Kidney epithelial cell (primary cell): ENCODE measurements around the gene SPDYC. TPM values are rescaled to one million over a fixed set of nuclear protein-coding genes. Genes with fewer than 3 reads are reported as not detected.

ENCODE experiments used
- DNase-seq: peaks from one replicate; pipeline ENCODE4 v3.0.0-alpha.2; 2010; ENCODE audit warnings: low read depth
- H3K27me3 ChIP-seq: 2 replicates; pipeline ENCODE4 v1.6.0; 2011; ENCODE audit warnings: low read length; ENCODE audit not compliant: control insufficient read depth, insufficient read depth
- H3K36me3 ChIP-seq: 2 replicates; pipeline ENCODE4 v1.5.1; 2011; ENCODE audit warnings: low read length; ENCODE audit not compliant: control insufficient read depth, insufficient read depth
- H3K4me3 ChIP-seq: 2 replicates; pipeline ENCODE4 v1.5.1; 2011; ENCODE audit warnings: low read depth, mild to moderate bottlenecking, control low read depth, low read length
- CTCF ChIP-seq: IDR thresholded peaks from 2 replicates; pipeline ENCODE4 v1.5.1; 2011; ENCODE audit warnings: mild to moderate bottlenecking, moderate library complexity, low read length, control low read depth, inconsistent platforms; ENCODE audit not compliant: insufficient read depth, poor library complexity, severe bottlenecking
- total RNA-seq: library from RNA; depleted of rRNA; stranded (reverse); fragments of >200 nt; gene quantifications from 2 replicates; pipeline ENCODE4 v1.2.3, GENCODE V29; 2015

SPDYC gene
- total RNA-seq, 1 donor from 2014 or later, result not detected

GRCh38 chr11:65133724-65134123 is 36.3 kb upstream of the SPDYC start:
- Histone ChIP-seq H3K27me3 (no peaks in the 10 kb centered on the region), H3K36me3 (peaks cover 4% of the 10 kb centered on the region), H3K4me3 (peak overlapping the region; percentile 79)
- TF ChIP-seq CTCF, result no peak
- DNase-seq, result no peak

GRCh38 chr11:65134240-65134951 is 35.6 kb upstream of the SPDYC start, which contains the start of gene SYVN1:
Gene SYVN1 (minus strand): TSS chr11:65134519. CDS start chr11:65133601, 918 bp downstream.
- Histone ChIP-seq H3K27me3 (no peaks in the 10 kb centered on the region), H3K36me3 (peaks cover 4% of the 10 kb centered on the region), H3K4me3 (peak within 1 kb of the TSS; percentile 79)
- DNase-seq, result no peak
- TF ChIP-seq CTCF, result no peak

- H3K27me3 ChIP-seq, result no peaks in the 10 kb centered on the region
- peak; percentile 96 for DNase-seq
- no peak for TF ChIP-seq CTCF
- H3K4me3 ChIP-seq, result peak overlapping the region; percentile 79
- peaks cover 2% of the 10 kb centered on the region for H3K36me3 ChIP-seq
These were observed 34.9 kb upstream of the SPDYC start for GRCh38 chr11:65134952-65135632.

- TF ChIP-seq CTCF, result no peak
- no peaks in the 10 kb centered on the region for H3K27me3 ChIP-seq
- peaks cover 2% of the 10 kb centered on the region for H3K36me3 ChIP-seq
- no peak for DNase-seq
- peak overlapping the region; percentile 41 for H3K4me3 ChIP-seq
These were observed 34.3 kb upstream of the SPDYC start for GRCh38 chr11:65135633-65136145.

- Histone ChIP-seq H3K27me3 (peaks cover 2% of the 10 kb centered on the region), H3K36me3 (no peaks in the 10 kb centered on the region), H3K4me3 (no peak overlapping the region)
- DNase-seq, result no peak
- no peak for TF ChIP-seq CTCF
These were observed 33.4 kb upstream of the SPDYC start for GRCh38 chr11:65136515-65137096.
